ENCODE data around the gene TENM4.

- no peak for TF ChIP-seq POLR2A (IDR thresholded peaks at IDR 0.05)
- TF ChIP-seq CTCF (IDR thresholded peaks at IDR 0.05): no peak
These were observed 648.9 kb downstream of the TENM4 start for GRCh38 chr11:78791964-78792363.

Measured in Peyer's patch (tissue), 4 donors.